Ovary (tissue), 3 donors: Measurements from ENCODE around the gene SERPINA1.

Source experiments
- EP300 ChIP-seq: sonication (generic); formaldehyde crosslinking; IDR thresholded peaks from one replicate; pipeline ENCODE4 v1.6.1; 2017; ENCODE audit warnings: antibody characterized with exemption
- POLR2A ChIP-seq: fragments of 450-650 bp; IDR thresholded peaks from one replicate; pipeline ENCODE4 v1.6.1; 2017; ENCODE audit warnings: antibody characterized with exemption, mild to moderate bottlenecking, moderate library complexity
- TF ChIP-seq, protein P1 (sequence below), 3 donors: fragments of 450-650 bp in 2 of 3; fragments of 200-600 bp in 1 of 3; IDR thresholded peaks; one replicate each; pipeline versions ENCODE4 v1.5.1 to v1.8.0; 2016 to 2022; ENCODE audit warnings: antibody characterized with exemption in 3 of 3, mild to moderate bottlenecking in 1 of 3
- donor health status: DM: no; HTN: no; CAD: no.

DNA sequence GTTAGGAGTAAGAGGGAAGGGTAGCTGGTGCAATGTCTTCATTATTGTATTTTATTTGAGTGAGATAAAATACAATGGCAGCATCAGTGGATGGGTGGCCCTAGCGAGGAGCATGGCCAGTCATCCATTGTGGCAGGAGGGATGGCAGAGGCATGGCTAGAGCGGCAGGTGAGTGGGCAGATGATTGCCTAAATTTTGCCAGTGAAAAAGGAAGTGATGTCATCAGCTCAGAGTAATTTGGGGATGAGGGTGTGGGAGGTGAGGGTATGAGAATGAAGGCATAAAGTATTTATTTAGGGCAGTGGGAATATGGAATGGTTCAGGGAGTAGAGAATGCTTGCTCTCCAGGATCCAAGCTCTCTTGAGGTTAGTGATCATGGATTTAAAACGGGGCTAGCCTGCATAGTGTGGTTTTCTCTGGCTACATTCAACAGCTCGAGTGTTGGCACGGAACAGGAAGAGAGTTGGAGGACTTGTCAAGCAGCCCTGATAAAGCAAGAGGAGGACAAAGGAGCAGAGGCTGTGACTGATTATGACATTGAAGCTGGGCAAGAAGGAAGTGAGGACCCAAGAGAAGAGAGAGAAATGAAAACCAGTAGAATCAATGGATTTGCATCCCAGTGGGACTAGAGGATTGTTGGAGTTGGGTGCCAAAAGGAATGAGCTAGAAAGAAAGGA is 46.6 kb downstream of the SERPINA1 start:
- TF ChIP-seq, protein P1, sequence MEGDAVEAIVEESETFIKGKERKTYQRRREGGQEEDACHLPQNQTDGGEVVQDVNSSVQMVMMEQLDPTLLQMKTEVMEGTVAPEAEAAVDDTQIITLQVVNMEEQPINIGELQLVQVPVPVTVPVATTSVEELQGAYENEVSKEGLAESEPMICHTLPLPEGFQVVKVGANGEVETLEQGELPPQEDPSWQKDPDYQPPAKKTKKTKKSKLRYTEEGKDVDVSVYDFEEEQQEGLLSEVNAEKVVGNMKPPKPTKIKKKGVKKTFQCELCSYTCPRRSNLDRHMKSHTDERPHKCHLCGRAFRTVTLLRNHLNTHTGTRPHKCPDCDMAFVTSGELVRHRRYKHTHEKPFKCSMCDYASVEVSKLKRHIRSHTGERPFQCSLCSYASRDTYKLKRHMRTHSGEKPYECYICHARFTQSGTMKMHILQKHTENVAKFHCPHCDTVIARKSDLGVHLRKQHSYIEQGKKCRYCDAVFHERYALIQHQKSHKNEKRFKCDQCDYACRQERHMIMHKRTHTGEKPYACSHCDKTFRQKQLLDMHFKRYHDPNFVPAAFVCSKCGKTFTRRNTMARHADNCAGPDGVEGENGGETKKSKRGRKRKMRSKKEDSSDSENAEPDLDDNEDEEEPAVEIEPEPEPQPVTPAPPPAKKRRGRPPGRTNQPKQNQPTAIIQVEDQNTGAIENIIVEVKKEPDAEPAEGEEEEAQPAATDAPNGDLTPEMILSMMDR (IDR thresholded peaks at IDR 0.05) = no peak
- TF ChIP-seq EP300 = no peak
- no peak for TF ChIP-seq POLR2A
